Transverse colon (tissue), 4 donors: ENCODE data around the gene GNG7. TPM values are rescaled to one million over a fixed set of nuclear protein-coding genes. Genes with fewer than 3 reads are reported as not detected.
"Not testable (repeated sequence)": the region's sequence is repeated elsewhere in the genome, so short reads cannot be mapped to it uniquely, and the experiment has no call there.

Experiments used
- DNase-seq: peaks from one replicate; pipeline ENCODE4 v3.0.0-alpha.2; 2019
- H3K27ac ChIP-seq, 4 donors: fragments of 200-600 bp; sonication (generic); 2 replicates each; pipeline ENCODE4 v1.5.1; 2016 to 2018; ENCODE audit warnings: inconsistent platforms in 4 of 4
- H3K27me3 ChIP-seq: fragments of 200-600 bp; sonication (generic); 2 replicates; pipeline ENCODE4 v1.5.1; 2017; ENCODE audit warnings: inconsistent platforms
- H3K36me3 ChIP-seq, 4 donors: fragments of 200-600 bp; sonication (generic); 2 replicates each; pipeline ENCODE4 v1.5.1; 2017 to 2019; ENCODE audit warnings: inconsistent platforms in 4 of 4
- H3K4me1 ChIP-seq, 4 donors: fragments of 200-600 bp; sonication (generic); 2 replicates each; pipeline ENCODE4 v1.5.1; 2017 to 2020; ENCODE audit warnings: inconsistent platforms in 4 of 4
- H3K4me3 ChIP-seq, 4 donors: fragments of 200-600 bp; sonication (generic); 1 replicate in 1 of 4; 2 replicates in 3 of 4; pipeline versions ENCODE4 v1.5.1 to v1.6.1; 2017 to 2019; ENCODE audit warnings: inconsistent platforms in 4 of 4
- H3K9me3 ChIP-seq, 2 donors: fragments of 200-600 bp; sonication (generic); 2 replicates each; pipeline ENCODE4 v1.5.1; 2017 to 2019; ENCODE audit warnings: inconsistent platforms in 2 of 2
- EP300 ChIP-seq: sonication (generic); formaldehyde crosslinking; IDR thresholded peaks from one replicate; pipeline ENCODE4 v1.6.1; 2017; ENCODE audit warnings: antibody characterized with exemption, low read depth
- POLR2A ChIP-seq: fragments of 450-650 bp; IDR thresholded peaks from one replicate; pipeline ENCODE4 v1.6.1; 2016; ENCODE audit warnings: antibody characterized with exemption, mild to moderate bottlenecking, moderate library complexity
- POLR2AphosphoS5 ChIP-seq, 3 donors: sonication (generic); formaldehyde crosslinking; IDR thresholded peaks; one replicate each; pipeline ENCODE4 v1.6.1; 2016; ENCODE audit warnings: antibody characterized with exemption in 3 of 3
- WGBS, 2 donors: methylation state at CpG; one replicate each; pipeline ENCODE4 v1.1.5; 2018; ENCODE audit warnings: low coverage in 1 of 2; 5-methylcytosine and 5-hydroxymethylcytosine counted together
- in situ Hi-C, 4 donors: fragments of 200-750 bp; cut with MboI; loops; one replicate each; pipeline versions ENCODE4 v1.15.0 to v1.15.1; 2017; ENCODE audit warnings: low sequenced_read_pairs in 3 of 4, low pct_ligation_motif_present in 1 of 4, low pct_unique_long_range_greater_than_20kb in 1 of 4
- intact Hi-C: fragments of 100-400 bp; cut with DNase I; formaldehyde crosslinking; loops from one replicate; pipeline ENCODE4 v1.15.1; 2023; ENCODE audit warnings: low total_unique reads
- total RNA-seq, 4 donors: library from RNA; depleted of rRNA; stranded (reverse); fragments of >200 nt; gene quantifications; one replicate each; pipeline ENCODE4 v1.1.0, GENCODE V29; 2016
- TF ChIP-seq, protein P1 (sequence below), 5 experiments: fragments of 200-600 bp in 3 of 5; fragments of 450-650 bp in 2 of 5; sonication (generic) in 3 of 5; IDR thresholded peaks; 1 replicate in 2 of 5; 2 replicates in 3 of 5; pipeline ENCODE4 v1.5.1; 2016 to 2017; ENCODE audit warnings: antibody characterized with exemption in 5 of 5, inconsistent platforms in 3 of 5, mild to moderate bottlenecking in 2 of 5, moderate library complexity in 1 of 5

GNG7 gene
- total RNA-seq, 4 donors from 2014 or later, result 1.6 to 13.1 (median 4.0) TPM

DNA sequence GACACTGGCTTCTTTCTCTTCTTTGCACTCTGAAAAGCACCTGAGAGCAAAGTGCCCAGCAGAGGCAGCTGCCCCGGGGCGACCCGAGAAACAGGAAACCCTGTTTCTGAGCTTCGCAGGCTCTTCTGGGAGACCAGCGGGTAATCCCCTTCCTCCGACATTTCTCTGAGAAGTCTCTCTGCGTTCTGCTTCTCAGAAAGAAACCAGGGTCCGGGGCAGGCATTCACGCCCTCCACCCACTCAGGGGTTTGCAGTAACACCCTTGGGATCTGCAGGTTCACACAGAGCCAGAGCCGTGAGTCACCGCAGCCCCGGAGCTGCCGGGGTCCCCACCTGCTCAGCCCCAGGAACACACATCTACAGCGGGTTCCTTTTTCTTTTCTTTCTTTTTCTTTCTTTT, 140.6 kb downstream of the GNG7 start:
- DNase-seq, result no peak
- peak overlapping the region in 1 of 4 donors; percentile 34 for H3K4me3 ChIP-seq
- WGBS, 2 donors, result 70% methylated on average over 14 of the region's 14 CpGs; no CpG with 5 or more reads in 1 of the 2 donors

DNA sequence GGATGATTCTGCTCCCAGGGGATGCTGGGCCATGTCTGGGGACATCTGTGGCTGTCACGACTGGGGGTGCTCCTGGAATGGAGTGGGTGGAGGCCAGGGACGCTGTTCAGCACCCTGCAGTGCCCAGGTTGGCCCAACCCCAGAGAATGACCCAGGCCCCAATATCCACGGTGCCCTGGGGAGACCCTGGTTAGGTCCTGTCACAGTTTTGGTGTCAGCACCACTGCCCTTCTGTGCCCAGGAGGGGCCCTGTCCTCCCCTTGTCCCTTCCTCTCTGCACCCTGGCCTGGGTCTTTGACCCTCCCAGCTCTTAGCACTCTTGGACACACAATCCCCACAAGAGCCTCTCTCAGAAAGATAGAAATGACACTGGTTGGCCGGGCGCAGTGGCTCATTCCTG, 141.3 kb downstream of the GNG7 start:
- in situ Hi-C loops, result no loop called here
- H3K27me3 ChIP-seq, result no peaks in the 10 kb centered on the region
- no peak overlapping the region for H3K27ac ChIP-seq
- H3K9me3 ChIP-seq, result no peaks in the 10 kb centered on the region
- H3K4me1 ChIP-seq, result peaks cover 0 to 2% (median 0%) of the 10 kb centered on the region in 4 donors
- no peak for TF ChIP-seq EP300
- TF ChIP-seq, protein P1, sequence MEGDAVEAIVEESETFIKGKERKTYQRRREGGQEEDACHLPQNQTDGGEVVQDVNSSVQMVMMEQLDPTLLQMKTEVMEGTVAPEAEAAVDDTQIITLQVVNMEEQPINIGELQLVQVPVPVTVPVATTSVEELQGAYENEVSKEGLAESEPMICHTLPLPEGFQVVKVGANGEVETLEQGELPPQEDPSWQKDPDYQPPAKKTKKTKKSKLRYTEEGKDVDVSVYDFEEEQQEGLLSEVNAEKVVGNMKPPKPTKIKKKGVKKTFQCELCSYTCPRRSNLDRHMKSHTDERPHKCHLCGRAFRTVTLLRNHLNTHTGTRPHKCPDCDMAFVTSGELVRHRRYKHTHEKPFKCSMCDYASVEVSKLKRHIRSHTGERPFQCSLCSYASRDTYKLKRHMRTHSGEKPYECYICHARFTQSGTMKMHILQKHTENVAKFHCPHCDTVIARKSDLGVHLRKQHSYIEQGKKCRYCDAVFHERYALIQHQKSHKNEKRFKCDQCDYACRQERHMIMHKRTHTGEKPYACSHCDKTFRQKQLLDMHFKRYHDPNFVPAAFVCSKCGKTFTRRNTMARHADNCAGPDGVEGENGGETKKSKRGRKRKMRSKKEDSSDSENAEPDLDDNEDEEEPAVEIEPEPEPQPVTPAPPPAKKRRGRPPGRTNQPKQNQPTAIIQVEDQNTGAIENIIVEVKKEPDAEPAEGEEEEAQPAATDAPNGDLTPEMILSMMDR (IDR thresholded peaks at IDR 0.05), result no peak
- TF ChIP-seq POLR2AphosphoS5 (IDR thresholded peaks at IDR 0.05), result no peak
- no peak for TF ChIP-seq POLR2A
- no peak overlapping the region for H3K4me3 ChIP-seq
- no peaks in the 10 kb centered on the region for H3K36me3 ChIP-seq
- DNase-seq, result no peak
- WGBS, 2 donors, result 78% methylated on average over 5 of the region's 5 CpGs; no CpG with 5 or more reads in 1 of the 2 donors
- intact Hi-C loops, result no loop called here

More for the DNA sequence above, 140.6 kb downstream of the GNG7 start:
- Histone ChIP-seq H3K9me3 (no peaks in the 10 kb centered on the region), H3K4me1 (peaks cover 0 to 2% (median 0%) of the 10 kb centered on the region in 4 donors), H3K27me3 (no peaks in the 10 kb centered on the region), H3K27ac (no peak overlapping the region), H3K36me3 (no peaks in the 10 kb centered on the region)
- intact Hi-C loops, result no loop called here
- in situ Hi-C loops, result no loop called here
- TF ChIP-seq POLR2A (no peak), POLR2AphosphoS5 (IDR thresholded peaks at IDR 0.05) (no peak), EP300 (no peak)
- TF ChIP-seq, protein P1 (IDR thresholded peaks at IDR 0.05), result no peak

DNA sequence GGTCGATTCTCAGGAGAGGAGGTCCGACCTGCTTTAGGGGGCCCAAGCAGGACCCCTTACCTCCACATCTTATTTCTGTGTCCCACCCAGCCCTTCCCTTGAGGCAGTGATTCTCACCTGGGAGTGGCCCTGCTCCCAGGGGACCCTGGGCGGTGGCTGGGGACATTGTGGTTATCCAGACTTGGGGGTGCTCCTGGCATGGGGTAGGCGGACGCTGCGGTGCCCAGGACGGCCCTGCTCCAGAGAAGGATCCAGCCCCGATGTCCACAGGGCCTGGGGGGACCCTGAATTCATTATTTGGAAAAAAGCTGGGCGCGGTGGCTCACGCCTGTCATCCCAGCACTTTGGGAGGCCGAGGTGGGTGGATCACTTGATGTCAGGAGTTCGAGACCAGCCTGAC, 142.1 kb downstream of the GNG7 start:
- in situ Hi-C loops (no loop called here), intact Hi-C loops (no loop called here)
- H3K36me3 ChIP-seq, result no peaks in the 10 kb centered on the region
- no peak for DNase-seq
- H3K4me3 ChIP-seq, result no peak overlapping the region
- TF ChIP-seq POLR2AphosphoS5 (IDR thresholded peaks at IDR 0.05) (no peak), EP300 (no peak), POLR2A (no peak)
- TF ChIP-seq, protein P1 (IDR thresholded peaks at IDR 0.05), result no peak
- 95% methylated on average over 13 of the region's 13 CpGs; no CpG with 5 or more reads in 1 of the 2 donors for WGBS, 2 donors
- H3K4me1 ChIP-seq, result peaks cover 0 to 2% (median 0%) of the 10 kb centered on the region in 4 donors
- no peaks in the 10 kb centered on the region for H3K27me3 ChIP-seq
- H3K27ac ChIP-seq, result no peak overlapping the region
- no peaks in the 10 kb centered on the region for H3K9me3 ChIP-seq

DNA sequence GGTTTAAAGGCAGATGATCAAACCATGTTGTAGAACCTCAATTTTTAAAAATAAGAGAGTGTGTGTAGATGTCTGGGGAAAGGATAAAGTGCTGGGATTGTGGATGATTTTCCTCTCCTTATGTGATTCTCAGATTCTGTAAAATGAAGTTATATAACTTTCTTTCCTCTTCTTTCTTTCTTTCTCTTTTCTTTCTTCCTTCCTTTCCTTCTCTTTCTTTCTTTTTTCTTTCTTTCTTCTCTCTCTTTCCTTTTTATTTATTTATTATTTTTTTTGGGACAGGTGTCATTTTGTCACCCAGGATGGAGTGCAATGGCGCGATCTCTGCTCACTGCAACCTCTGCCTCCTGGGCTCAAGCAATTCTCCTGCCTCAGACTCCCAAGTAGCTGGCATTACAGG, 144.0 kb downstream of the GNG7 start:
- intact Hi-C loops, result no loop called here
- TF ChIP-seq POLR2AphosphoS5 (IDR thresholded peaks at IDR 0.05) (no peak), POLR2A (no peak)
- TF ChIP-seq, protein P1 (IDR thresholded peaks at IDR 0.05), result no peak
- H3K4me1 ChIP-seq, result peaks cover 0 to 4% (median 1%) of the 10 kb centered on the region in 4 donors
- H3K27me3 ChIP-seq, result no peaks in the 10 kb centered on the region
- DNase-seq, result no peak
- no peaks in the 10 kb centered on the region for H3K9me3 ChIP-seq
- no peaks in the 10 kb centered on the region for H3K36me3 ChIP-seq
- H3K4me3 ChIP-seq, result no peak overlapping the region
- in situ Hi-C loops, result no loop called here
- 98 to 100% methylated on average over 2 of the region's 2 CpGs for WGBS, 2 donors
- H3K27ac ChIP-seq, result no peak overlapping the region

DNA sequence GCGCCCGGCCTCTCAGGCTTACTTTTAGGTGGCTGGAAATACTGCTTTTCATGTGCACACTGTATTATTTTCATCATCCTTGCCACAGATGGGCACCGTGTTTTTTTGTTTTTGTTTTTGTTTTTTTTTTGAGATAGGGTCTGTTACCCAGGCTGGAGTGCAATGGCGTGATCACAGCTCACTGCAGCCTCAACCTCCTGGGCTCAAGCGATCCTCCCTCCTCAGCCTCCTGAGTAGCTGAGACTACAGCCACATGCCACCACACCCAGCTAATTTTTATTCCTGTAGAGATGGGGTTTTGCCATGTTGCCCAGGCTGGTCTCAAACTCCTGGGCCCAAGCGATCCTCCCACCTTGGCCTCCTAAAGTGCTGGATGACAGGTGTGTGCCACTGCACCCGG, 144.4 kb downstream of the GNG7 start:
- H3K9me3 ChIP-seq, intact Hi-C loops, in situ Hi-C loops, H3K27me3 ChIP-seq, H3K4me1 ChIP-seq, H3K27ac ChIP-seq, H3K4me3 ChIP-seq, DNase-seq, H3K36me3 ChIP-seq: not testable (repeated sequence)
- whole genome bisulfite sequencing, 2 donors, result 75 to 95% methylated on average over 4 to 7 of the region's 7 CpGs
